Measurements from ENCODE around the gene ZNF556.

GRCh38 chr19:2865334-2866100 lies 1.6 kb upstream of the ZNF556 start:
- no peak for TF ChIP-seq CTCF (conservative IDR thresholded peaks at IDR 0.05; ENCODE audit: low read depth, low read length)
- no peak for TF ChIP-seq EZH2 (IDR thresholded peaks at IDR 0.05; ENCODE audit: borderline replicate concordance, low read depth, low read length, poor library complexity, severe bottlenecking)

All from A673 (cell line).